Pulmonary artery endothelial cell (primary cell): ENCODE data around the gene PRKN. TPM values are rescaled to one million over a fixed set of nuclear protein-coding genes. Genes with fewer than 3 reads are reported as not detected.

Source experiments
- DNase-seq: peaks from one replicate; pipeline ENCODE4 v3.0.0-alpha.2; 2011; ENCODE audit warnings: low read depth, low spot score
- total RNA-seq: library from RNA; depleted of rRNA; stranded (reverse); fragments of >200 nt; gene quantifications from 2 replicates; pipeline ENCODE4 v1.2.3, GENCODE V29; 2014

Gene PRKN
- total RNA-seq, 1 donor from 2014 or later = 0.59 TPM

GRCh38 chr6:162147805-162148204 is 579.8 kb downstream of the PRKN start:
- DNase-seq = no peak

DNA sequence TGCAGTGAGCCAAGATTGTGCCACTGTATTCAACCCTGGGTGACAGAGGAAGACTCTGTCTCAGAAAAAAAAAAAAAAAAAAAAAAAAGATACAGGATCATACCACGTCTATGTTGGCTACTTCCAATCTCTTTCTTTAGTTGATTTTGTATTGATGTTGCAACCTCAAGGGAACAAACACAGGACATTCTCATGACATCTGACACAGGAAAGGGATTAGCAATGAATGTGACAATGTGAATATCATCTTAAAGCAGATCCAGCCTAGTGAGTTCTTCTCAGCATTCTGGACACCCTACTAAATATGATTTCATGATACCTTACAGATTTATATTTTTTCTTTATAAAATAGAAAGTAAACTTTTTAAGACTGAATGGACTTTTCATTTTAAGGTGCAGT is 580.3 kb downstream of the PRKN start:
- no peak for DNase-seq

GRCh38 chr6:162140251-162140852 is 587.2 kb downstream of the PRKN start:
- no peak for DNase-seq

DNA sequence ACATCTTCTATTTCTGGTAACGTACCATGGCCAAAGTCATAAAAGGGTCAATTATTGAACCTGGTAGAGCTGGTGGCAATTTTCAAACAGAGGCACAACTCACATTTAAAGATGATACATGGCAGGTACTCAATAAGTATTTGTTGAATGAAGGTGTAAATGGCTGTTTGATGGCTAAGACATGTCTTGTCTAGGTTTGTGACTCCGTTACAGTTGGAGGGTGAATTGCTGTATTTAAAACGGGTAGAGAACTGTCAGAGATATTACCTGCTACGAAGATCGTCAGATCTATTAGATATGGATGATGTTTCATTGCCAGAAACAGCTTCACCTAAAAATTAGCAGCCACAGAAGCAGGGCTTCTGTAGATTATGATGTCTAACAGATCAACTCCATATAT is 601.9 kb downstream of the PRKN start:
- DNase-seq = no peak

GRCh38 chr6:162124710-162125435 is 602.7 kb downstream of the PRKN start:
- DNase-seq = no peak

- no peak for DNase-seq
These were observed 603.8 kb downstream of the PRKN start for GRCh38 chr6:162123797-162124196.

DNA sequence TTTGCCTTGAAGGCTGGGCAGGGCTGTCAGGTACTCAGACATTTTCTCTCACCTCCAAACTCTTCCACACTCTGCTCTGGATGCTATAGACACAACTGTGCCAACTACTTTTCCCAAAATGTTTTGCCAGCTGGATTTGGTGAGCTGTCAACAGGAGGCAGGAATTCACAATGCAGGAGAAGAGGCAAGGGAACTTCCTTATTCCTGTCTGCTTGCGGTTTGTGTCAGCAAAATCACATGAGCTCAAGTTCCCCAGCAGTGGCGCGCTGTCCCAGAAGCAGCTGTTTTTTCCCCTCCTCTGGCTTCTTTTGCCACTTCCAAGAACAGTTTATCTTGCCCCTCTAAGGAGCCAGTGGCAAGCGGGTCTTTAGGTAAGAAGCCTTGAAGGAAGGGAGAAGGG is 608.2 kb downstream of the PRKN start:
- no peak for DNase-seq

DNA sequence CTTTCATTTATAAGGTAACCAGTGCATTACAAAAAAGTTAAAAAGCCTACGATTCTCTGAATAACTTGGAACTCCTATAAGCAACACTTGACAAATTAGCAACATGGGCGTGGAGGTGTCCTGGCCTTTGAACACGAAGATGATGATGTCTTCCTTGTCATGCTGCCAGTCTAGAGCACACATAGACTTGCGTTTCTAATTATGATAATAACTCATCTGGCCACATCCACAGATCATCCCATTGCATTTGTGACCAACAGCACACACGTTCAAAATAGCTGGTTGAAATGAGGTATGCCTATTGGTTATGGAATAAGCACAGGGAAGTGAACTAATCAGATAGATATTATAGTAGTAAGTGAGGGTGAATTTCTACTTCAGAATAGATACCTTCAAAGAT is 608.9 kb downstream of the PRKN start:
- no peak for DNase-seq

DNA sequence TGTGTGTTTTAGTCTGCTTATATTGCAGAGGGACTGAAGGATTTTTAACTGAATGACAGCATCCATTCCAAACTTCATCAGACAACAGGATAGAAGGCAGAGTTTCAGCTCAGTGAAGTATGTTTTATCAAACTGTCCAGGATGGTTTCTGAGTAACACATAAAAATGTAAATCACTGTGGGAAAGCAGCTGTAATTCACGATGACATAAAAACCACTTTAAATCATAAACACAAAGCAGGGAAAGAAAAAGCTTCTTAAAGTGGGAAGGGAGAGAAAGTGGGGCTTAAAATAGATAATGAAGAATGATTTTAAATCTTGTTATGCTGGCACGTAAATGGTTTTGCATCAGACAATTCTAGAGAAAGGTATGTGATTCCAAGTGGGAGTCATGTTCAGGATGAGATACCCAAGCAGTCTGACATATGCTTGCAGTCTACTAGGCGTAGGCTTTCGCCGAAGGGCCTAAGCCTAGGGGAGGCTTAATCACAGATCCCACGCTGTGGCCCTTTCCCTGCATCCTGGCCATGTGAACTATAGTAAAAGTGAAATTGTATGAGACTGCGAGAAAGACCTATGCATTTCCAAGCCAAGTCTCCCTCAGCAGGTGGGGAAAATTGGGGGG is 610.6 kb downstream of the PRKN start:
- DNase-seq = no peak

DNA sequence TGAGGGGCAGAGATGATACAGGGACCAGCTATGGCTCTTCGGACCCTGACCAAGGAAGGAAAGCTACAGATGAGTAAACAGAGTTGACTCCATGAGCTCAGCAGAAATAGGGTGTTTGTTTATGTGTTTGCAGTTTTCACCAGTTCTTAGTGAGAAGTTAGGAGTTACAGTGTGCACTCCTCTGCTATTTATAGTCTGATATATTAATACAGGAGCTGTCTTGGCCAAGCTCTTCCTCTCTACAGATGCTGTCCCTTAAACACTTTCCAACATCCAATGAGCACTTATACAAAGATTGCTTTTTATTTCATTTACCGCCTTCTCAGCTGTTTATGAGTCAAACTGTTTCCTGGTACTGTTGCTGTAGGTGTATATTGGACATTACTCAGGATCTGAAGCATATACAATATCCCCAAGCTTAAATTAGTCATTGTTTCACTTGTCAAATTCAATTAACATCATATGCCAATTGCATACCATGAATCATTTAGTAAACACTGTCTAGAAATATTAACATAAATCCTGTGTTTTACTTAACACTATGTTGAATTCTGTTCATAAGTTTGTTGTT is 618.0 kb downstream of the PRKN start:
- DNase-seq = no peak

DNA sequence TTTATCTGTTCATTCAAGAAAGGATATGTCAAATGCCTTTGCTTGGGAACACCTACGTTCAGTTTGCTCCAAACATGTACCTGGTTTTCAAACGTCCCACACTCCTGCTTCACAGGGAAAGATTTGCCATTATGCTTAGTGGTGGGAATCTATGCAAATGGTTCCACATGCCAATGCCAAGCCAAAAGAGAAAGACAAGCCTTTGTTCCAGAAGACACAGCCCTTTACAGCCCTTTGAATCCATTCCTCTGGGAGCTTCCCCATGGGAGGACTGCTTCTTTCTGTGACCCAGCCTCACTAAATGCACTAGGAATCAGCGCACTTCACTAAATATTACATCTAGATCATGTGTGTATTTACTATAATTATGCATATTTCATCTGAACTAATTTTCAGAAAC is 619.5 kb downstream of the PRKN start:
- no peak for DNase-seq

GRCh38 chr6:162100096-162100495 is 627.5 kb downstream of the PRKN start:
- DNase-seq = no peak

DNA sequence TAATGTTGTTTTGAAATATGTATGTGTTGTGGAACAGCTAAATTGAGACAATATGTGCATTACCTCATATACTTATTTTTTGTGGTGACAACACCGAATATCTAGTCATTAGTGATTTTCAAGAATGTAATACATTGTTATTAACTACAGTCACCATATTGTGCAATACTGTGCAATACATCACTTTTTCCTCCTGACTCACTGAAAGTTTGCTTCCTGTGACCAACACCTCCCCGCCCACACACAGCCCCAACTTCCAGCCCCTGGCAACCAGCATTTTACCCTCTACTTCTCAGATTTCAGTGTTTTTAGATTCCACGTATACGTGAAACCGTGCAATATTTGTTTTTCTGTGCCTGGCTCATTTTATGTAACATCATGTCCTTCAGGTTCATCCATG is 627.9 kb downstream of the PRKN start:
- no peak for DNase-seq

DNA sequence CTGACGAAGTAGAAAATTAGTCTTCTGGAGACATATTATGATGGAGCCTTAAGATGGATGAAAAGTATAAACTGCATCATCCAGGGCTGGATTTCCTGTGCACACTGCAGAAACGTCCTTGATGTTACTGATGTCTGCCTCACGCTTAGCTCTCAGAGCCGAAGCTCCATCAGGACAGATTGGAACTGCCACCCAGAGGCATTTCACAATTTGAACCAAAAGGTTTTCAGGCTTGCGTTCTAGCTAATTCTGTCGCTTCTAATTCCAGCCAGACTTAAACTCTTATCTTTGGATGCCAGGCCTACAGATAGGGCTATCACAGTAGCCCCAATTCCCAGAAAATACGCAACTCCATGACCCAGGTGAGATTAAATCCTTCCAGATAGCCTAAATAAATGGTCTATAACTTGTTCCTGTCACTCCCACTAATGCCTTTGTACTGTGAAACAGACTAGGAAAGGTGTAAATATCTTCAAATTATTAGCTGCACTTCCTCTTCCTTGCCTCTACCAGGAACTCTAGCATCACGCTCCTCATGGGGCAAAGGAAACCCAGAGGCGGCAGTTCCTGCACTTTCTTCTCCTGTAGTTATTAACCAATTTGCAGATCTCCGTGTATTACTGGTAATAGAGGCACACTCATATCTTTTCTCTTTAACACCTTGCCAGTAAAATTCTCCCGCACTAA is 634.6 kb downstream of the PRKN start:
- DNase-seq = no peak

DNA sequence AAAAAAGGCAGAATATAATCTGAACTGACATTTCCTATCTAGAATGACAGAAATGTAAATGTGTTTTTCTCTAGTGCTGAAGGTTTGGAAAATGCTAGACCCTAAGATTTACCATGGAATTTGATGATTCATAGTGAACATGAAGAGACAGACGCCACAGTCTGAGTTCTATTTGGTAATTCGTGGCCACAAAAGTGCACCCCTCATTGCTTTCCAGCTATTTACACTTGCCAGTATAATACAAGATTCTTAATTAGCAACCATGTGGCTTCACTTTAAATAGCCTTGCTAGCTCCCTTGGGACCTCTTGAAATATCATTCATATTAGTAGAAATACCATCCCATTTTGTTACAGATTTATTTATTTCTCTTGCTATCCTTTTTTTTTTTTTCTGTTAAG is 636.8 kb downstream of the PRKN start:
- no peak for DNase-seq

DNA sequence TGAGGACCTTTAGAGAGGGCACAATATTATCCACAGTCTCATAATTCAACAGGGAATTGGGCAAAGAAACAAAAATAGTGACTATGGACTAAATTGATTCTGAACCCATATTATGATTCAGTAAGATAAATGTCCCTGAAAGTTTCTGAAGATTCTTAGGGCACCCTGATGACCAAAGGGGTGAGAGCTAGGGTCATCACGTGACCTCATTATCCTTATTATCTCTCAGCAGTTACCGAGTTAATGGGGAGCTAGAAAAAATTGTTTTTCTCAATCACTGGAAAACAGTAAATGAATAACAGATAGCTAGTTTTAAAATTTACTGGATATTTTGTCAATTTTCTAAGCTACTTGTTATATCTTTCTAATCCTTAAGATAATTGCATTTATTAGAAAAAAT is 639.5 kb downstream of the PRKN start:
- DNase-seq = no peak

DNA sequence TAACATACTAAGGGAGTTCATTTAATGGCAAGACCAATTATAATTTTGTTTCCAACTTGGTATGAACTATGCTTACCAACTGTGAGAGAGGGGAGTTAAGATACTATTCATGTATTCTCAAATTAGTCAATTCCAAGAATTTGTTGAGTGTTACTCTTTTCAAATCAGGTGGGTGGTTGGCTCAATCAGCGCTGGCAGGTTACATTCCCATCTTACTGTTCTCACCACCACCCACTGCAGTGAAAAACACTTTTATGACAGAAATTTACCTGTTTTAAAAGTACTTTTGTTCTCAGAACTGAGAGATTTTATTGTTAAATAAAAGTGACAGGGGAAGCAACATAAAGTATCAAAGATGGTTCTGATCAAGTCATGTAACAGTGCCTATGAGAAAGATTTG is 642.0 kb downstream of the PRKN start:
- DNase-seq = no peak

- no peak for DNase-seq
These were observed 645.0 kb downstream of the PRKN start for GRCh38 chr6:162082520-162082919.

- no peak for DNase-seq
These were observed 648.9 kb downstream of the PRKN start for GRCh38 chr6:162078667-162079066.

DNA sequence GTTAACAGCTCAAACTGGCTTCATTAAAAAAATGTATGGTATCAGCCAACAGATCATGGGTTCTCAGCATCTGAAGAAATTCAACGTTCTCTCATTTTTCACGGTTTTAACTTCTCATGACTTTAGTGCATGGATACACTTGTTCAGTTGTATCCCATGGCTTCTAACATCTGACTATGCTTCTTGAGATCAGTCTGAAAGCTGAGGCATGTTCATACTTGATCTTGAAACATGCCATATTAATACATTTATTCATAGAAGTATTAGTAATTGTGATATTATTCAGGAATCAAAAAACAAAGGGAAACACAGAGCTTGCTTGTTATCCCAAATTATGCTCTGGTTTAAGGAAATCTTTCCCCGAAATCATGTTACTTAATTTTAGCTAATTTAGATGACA is 649.4 kb downstream of the PRKN start:
- DNase-seq = no peak

GRCh38 chr6:162076816-162077215 is 650.8 kb downstream of the PRKN start:
- no peak for DNase-seq

DNA sequence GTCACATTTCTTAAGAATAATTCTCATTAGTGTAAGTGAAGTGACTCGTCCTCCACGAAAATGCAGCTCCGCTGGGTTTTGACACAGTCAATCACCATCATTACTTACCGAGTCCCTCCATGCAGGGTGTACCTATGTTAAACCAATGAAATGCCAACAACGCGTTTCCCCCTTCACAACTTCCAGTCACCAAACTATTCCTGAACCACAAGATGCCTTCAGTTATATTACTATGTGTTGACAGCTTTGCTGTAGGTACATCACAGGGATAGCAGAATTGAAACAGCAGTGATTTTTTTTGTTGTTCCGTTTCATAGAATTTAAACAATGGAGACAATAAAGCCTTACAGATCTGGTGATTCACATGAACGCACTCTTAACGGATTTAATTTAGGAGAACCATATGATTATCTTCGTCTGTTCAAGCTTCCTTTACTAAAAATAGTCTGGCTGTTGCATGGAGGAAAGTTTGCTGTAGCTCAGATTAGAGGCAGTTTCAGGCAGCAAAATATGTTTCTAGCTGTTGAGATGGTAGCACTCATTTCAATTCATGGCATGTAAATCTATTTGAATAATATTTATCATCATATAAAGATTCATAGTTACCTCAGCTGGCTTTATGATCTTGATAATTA is 652.8 kb downstream of the PRKN start:
- no peak for DNase-seq
